H1 (cell line): ENCODE measurements around the gene TMA7B. TPM values are rescaled to one million over a fixed set of nuclear protein-coding genes. Genes with fewer than 3 reads are reported as not detected.

Experiments
- CTCF ChIA-PET: fragments of 300-600 bp; sonication (Branson Sonifier 250); formaldehyde crosslinking; loops from one replicate; lab custom pipeline; 2021; ENCODE audit not compliant: partially characterized antibody; lab: Charles Lee
- POLR2A ChIA-PET: fragments of 300-600 bp; sonication (Branson Sonifier 250); formaldehyde crosslinking; loops from one replicate; lab custom pipeline; 2021; ENCODE audit warnings: inconsistent platforms; ENCODE audit not compliant: partially characterized antibody; lab: Charles Lee
- DNase-seq, 2 experiments: peaks; one replicate each; pipeline versions ENCODE4 v3.0.0 to v3.0.0-alpha.2; 2010 to 2022; ENCODE audit warnings: low spot score in 2 of 2, low read depth in 1 of 2, mixed read lengths in 1 of 2
- FAIRE-seq: peaks from 2 replicates; lab custom pipeline; 2011; peaks lifted over from hg19 to GRCh38; lab: Jason Lieb, UNC
- H2AFZ ChIP-seq: 2 replicates; pipeline ENCODE4 v1.8.1; 2012; ENCODE audit warnings: low read length, inconsistent platforms
- H2AK5ac ChIP-seq: 2 replicates; pipeline ENCODE4 v1.6.1; 2013; ENCODE audit warnings: low read depth, low read length
- H2BK120ac ChIP-seq: replicated peaks from 2 replicates; pipeline ENCODE3; 2013; ENCODE audit warnings: low read depth, low read length, inconsistent platforms
- H2BK12ac ChIP-seq: 2 replicates; pipeline ENCODE4 v1.6.1; 2013; ENCODE audit warnings: low read depth, low read length
- H2BK15ac ChIP-seq: 2 replicates; pipeline ENCODE4 v1.6.1; 2013; ENCODE audit warnings: low read length
- H2BK20ac ChIP-seq: 2 replicates; pipeline ENCODE4 v1.6.1; 2013; ENCODE audit warnings: low read length
- H2BK5ac ChIP-seq: 2 replicates; pipeline ENCODE4 v1.6.1; 2013; ENCODE audit warnings: low read depth, low read length
- H3K14ac ChIP-seq: 2 replicates; pipeline ENCODE4 v1.6.1; 2013; ENCODE audit warnings: inconsistent platforms; ENCODE audit not compliant: insufficient read length
- H3K18ac ChIP-seq: 2 replicates; pipeline ENCODE4 v1.6.1; 2013; ENCODE audit warnings: low read length; ENCODE audit errors: extremely low read depth
- H3K23ac ChIP-seq: 2 replicates; pipeline ENCODE4 v1.6.1; 2013; ENCODE audit warnings: inconsistent platforms; ENCODE audit not compliant: insufficient read length
- H3K23me2 ChIP-seq: 2 replicates; pipeline ENCODE4 v1.6.1; 2013; ENCODE audit warnings: low read depth, low read length
- H3K27ac ChIP-seq: 2 replicates; pipeline ENCODE4 v1.6.1; 2011; ENCODE audit warnings: low read depth, low read length, inconsistent platforms
- H3K27me3 ChIP-seq, 4 experiments: replicated peaks in 1 of 4; 1 replicate in 1 of 4; 2 replicates in 3 of 4; pipeline versions ENCODE4 v1.6.1 to v1.8.1; 2011 to 2013; ENCODE audit warnings: low read length in 3 of 4, mild to moderate bottlenecking in 3 of 4, inconsistent platforms in 2 of 4, mixed read lengths in 2 of 4, moderate library complexity in 1 of 4; ENCODE audit not compliant: control insufficient read depth in 3 of 4, insufficient read depth in 3 of 4; ENCODE audit errors: extremely low read depth in 1 of 4
- H3K36me3 ChIP-seq, 4 experiments: 2 replicates each; pipeline versions ENCODE4 v1.6.1 to v1.8.1; 2011 to 2013; ENCODE audit warnings: mild to moderate bottlenecking in 4 of 4, low read length in 3 of 4, moderate library complexity in 2 of 4, control low read depth in 1 of 4, inconsistent platforms in 1 of 4; ENCODE audit not compliant: insufficient read depth in 4 of 4, control insufficient read depth in 2 of 4
- H3K4ac ChIP-seq: replicated peaks from 2 replicates; pipeline ENCODE3; 2013; ENCODE audit warnings: low read length, low read depth, mixed read lengths, inconsistent platforms; ENCODE audit not compliant: insufficient read length
- H3K4me1 ChIP-seq, 4 experiments: replicated peaks in 1 of 4; 1 replicate in 1 of 4; 2 replicates in 3 of 4; pipeline versions ENCODE4 v1.6.1 to v1.8.1; 2011 to 2013; ENCODE audit warnings: low read length in 3 of 4, inconsistent platforms in 2 of 4, mixed read lengths in 1 of 4; ENCODE audit not compliant: insufficient read depth in 4 of 4, control insufficient read depth in 3 of 4
- H3K4me2 ChIP-seq, 2 experiments: 2 replicates each; pipeline versions ENCODE4 v1.6.1 to v1.8.1; 2011 to 2013; ENCODE audit warnings: low read depth in 2 of 2, low read length in 2 of 2, control low read depth in 1 of 2, inconsistent platforms in 1 of 2, mild to moderate bottlenecking in 1 of 2; ENCODE audit not compliant: insufficient read depth in 1 of 2
- H3K4me3 ChIP-seq, 4 experiments: fragments of 200-600, 300-600 bp in 1 of 4; sonication (generic), shearing (Covaris generic), sonication (Bioruptor Twin) in 1 of 4; 2 replicates each; pipeline versions ENCODE4 v1.5.1 to v1.8.1; 2011 to 2016; ENCODE audit warnings: low read length in 4 of 4, low read depth in 3 of 4, control low read depth in 2 of 4, inconsistent platforms in 2 of 4, mild to moderate bottlenecking in 2 of 4, mixed read lengths in 1 of 4, moderate library complexity in 1 of 4; ENCODE audit not compliant: insufficient read depth in 2 of 4; ENCODE audit errors: extremely low read depth in 1 of 4
- H3K56ac ChIP-seq: replicated peaks from 2 replicates; pipeline ENCODE3; 2013; ENCODE audit warnings: low read depth, mild to moderate bottlenecking, mixed read lengths, low read length, inconsistent platforms; ENCODE audit not compliant: insufficient read length
- H3K79me1 ChIP-seq: 2 replicates; pipeline ENCODE4 v1.6.1; 2013; ENCODE audit warnings: low read depth, low read length, control low read depth
- H3K79me2 ChIP-seq, 2 experiments: 2 replicates each; pipeline versions ENCODE4 v1.6.1 to v1.8.1; 2012 to 2013; ENCODE audit warnings: low read length in 2 of 2, mild to moderate bottlenecking in 2 of 2, inconsistent platforms in 1 of 2; ENCODE audit not compliant: insufficient read depth in 2 of 2, control insufficient read depth in 1 of 2
- H3K9ac ChIP-seq, 4 experiments: replicated peaks in 1 of 4; 1 replicate in 1 of 4; 2 replicates in 3 of 4; pipeline versions ENCODE4 v1.6.1 to v1.8.1; 2011 to 2013; ENCODE audit warnings: low read depth in 3 of 4, low read length in 3 of 4, control low read depth in 2 of 4, mild to moderate bottlenecking in 2 of 4, moderate library complexity in 2 of 4, inconsistent platforms in 1 of 4; ENCODE audit errors: extremely low read depth in 1 of 4
- H3K9me3 ChIP-seq, 2 experiments: 2 replicates each; pipeline versions ENCODE4 v1.6.1 to v1.8.1; 2012 to 2013; ENCODE audit warnings: mild to moderate bottlenecking in 2 of 2, moderate library complexity in 2 of 2, control low read depth in 1 of 2, inconsistent platforms in 1 of 2, low read depth in 1 of 2, low read length in 1 of 2, mixed read lengths in 1 of 2; ENCODE audit not compliant: insufficient read depth in 2 of 2
- H4K20me1 ChIP-seq, 2 experiments: replicated peaks in 1 of 2; 2 replicates each; pipeline versions ENCODE3 to v1.8.1; 2011 to 2013; ENCODE audit warnings: inconsistent platforms in 2 of 2, low read length in 2 of 2, mild to moderate bottlenecking in 1 of 2; ENCODE audit not compliant: insufficient read depth in 2 of 2, control insufficient read depth in 1 of 2
- H4K5ac ChIP-seq: 2 replicates; pipeline ENCODE4 v1.6.1; 2013; ENCODE audit warnings: low read length, low read depth, mixed read lengths, inconsistent platforms; ENCODE audit not compliant: insufficient read length
- H4K8ac ChIP-seq: 2 replicates; pipeline ENCODE4 v1.8.0; 2013; ENCODE audit warnings: mild to moderate bottlenecking, moderate library complexity, low read length, inconsistent platforms; ENCODE audit not compliant: insufficient read depth; ENCODE audit errors: extremely low read depth
- H4K91ac ChIP-seq: replicated peaks from 2 replicates; pipeline ENCODE3; 2013; ENCODE audit warnings: low read length, mixed read lengths, inconsistent platforms; ENCODE audit not compliant: insufficient read length
- CBX8 ChIP-seq: fragments of 300-800, 300-1000 bp; sonication (generic); IDR thresholded peaks from 2 replicates; pipeline ENCODE4 v1.7.1; 2016; ENCODE audit warnings: low read depth, low read length, borderline replicate concordance
- CEBPB ChIP-seq: IDR thresholded peaks from 2 replicates; pipeline ENCODE4 v1.6.1; 2012; ENCODE audit warnings: low read depth, low read length
- CHD2 ChIP-seq: IDR thresholded peaks from 2 replicates; pipeline ENCODE4 v1.6.1; 2012; ENCODE audit warnings: low read length, improper control_type of control experiment
- CTBP2 ChIP-seq: IDR thresholded peaks from 2 replicates; pipeline ENCODE4 v1.7.0; 2011; ENCODE audit warnings: borderline replicate concordance, mild to moderate bottlenecking, moderate library complexity, mixed read lengths, low read length; ENCODE audit not compliant: insufficient read depth, insufficient read length
- EGR1 ChIP-seq: IDR thresholded peaks from 2 replicates; pipeline ENCODE4 v1.6.1; 2011; ENCODE audit warnings: low read depth, low read length, borderline replicate concordance
- EP300 ChIP-seq, 2 experiments: IDR thresholded peaks; 1 replicate in 1 of 2; 2 replicates in 1 of 2; pipeline ENCODE4 v1.6.1; 2011 to 2012; ENCODE audit warnings: low read depth in 2 of 2, low read length in 2 of 2, mild to moderate bottlenecking in 2 of 2, borderline replicate concordance in 1 of 2, inconsistent platforms in 1 of 2, moderate library complexity in 1 of 2
- KDM5A ChIP-seq: fragments of 200-600 bp; IDR thresholded peaks from 2 replicates; pipeline ENCODE4 v1.7.1; 2012; ENCODE audit warnings: mild to moderate bottlenecking, low read length, inconsistent platforms, mixed read lengths
- MAFK ChIP-seq: IDR thresholded peaks from 2 replicates; pipeline ENCODE4 v1.6.1; 2012; ENCODE audit warnings: low read depth, mild to moderate bottlenecking, improper control_type of control experiment, low read length
- RAD21 ChIP-seq, 2 experiments: IDR thresholded peaks in 1 of 2; conservative IDR thresholded peaks in 1 of 2; 2 replicates each; pipeline ENCODE4 v1.6.1; 2011; ENCODE audit warnings: low read depth in 2 of 2, low read length in 2 of 2, improper control_type of control experiment in 1 of 2, inconsistent platforms in 1 of 2, mild to moderate bottlenecking in 1 of 2, moderate library complexity in 1 of 2
- SP2 ChIP-seq: IDR thresholded peaks from 2 replicates; pipeline ENCODE4 v1.6.1; 2012; ENCODE audit warnings: mild to moderate bottlenecking, low read length, inconsistent platforms
- WGBS, 2 experiments: shearing (Covaris generic) in 1 of 2; methylation state at CpG; one replicate each; pipeline versions ENCODE4 v1.1.6 to v1.1.7; 2013 to 2015; ENCODE audit warnings: low lambda C conversion rate in 2 of 2, mixed read lengths in 2 of 2, inconsistent platforms in 1 of 2, low coverage in 1 of 2, missing lambda C conversion rate in 1 of 2; ENCODE audit not compliant: insufficient replicate concordance in 2 of 2, insufficient coverage in 1 of 2, insufficient read length in 1 of 2; ENCODE audit errors: extremely low coverage in 1 of 2, missing lambda C conversion rate in 1 of 2; 5-methylcytosine and 5-hydroxymethylcytosine counted together
- polyA plus RNA-seq, 7 experiments: library from polyadenylated mRNA; depleted of rRNA in 3 of 7; stranded (reverse) in 5 of 7; unstranded in 2 of 7; fragments of >200 nt in 5 of 7; fragments of 200-250 nt in 2 of 7; gene quantifications; 1 replicate in 5 of 7; 2 replicates in 1 of 7; 4 replicates in 1 of 7; pipeline versions ENCODE4 v1.2.1 to v1.2.3, GENCODE V29; 2011 to 2013; ENCODE audit warnings: missing spikeins in 2 of 7, mixed read lengths in 2 of 7
- total RNA-seq: library from RNA; stranded (reverse); fragmentation: NEBNext Ultra II Directional; extraction: Animal tissue kit (Norgen Biotek cat#: 25700); gene quantifications from 2 replicates; pipeline ENCODE4 v1.2.1, GENCODE V29; 2021

The TMA7B gene
- total and polyA plus RNA-seq, 2 of the 8 experiments (the other 6 are each of a cell fraction or from before 2014, with no cell fraction given) = not detected

GRCh38 chr22:39925273-39925672 lies 34.9 kb upstream of the TMA7B start:
- POLR2A ChIA-PET = interaction anchor here (0.7 kb wide), 1 partner anchor 119 kb away, joined by 3 read pairs; no protein-coding TSS in a partner anchor

More at GRCh38 chr22:39925273-39925672, 34.9 kb upstream of the TMA7B start:
- Histone ChIP-seq H2BK12ac (no peak overlapping the region), H4K8ac (no peak overlapping the region), H3K14ac (no peak overlapping the region), H4K20me1 (no peaks in the 10 kb centered on the region), H2AFZ (no peak overlapping the region), H3K4ac (no peak overlapping the region), H2BK20ac (no peak overlapping the region), H3K56ac (no peak overlapping the region), H2BK5ac (no peak overlapping the region), H3K23ac (no peak overlapping the region), H3K4me2 (no peak overlapping the region), H4K5ac (no peak overlapping the region), H3K9ac (no peak overlapping the region), H2BK120ac (no peak overlapping the region), H4K91ac (no peak overlapping the region), H3K79me1 (no peaks in the 10 kb centered on the region), H3K36me3 (no peaks in the 10 kb centered on the region), H2BK15ac (no peak overlapping the region), H3K23me2 (no peaks in the 10 kb centered on the region), H3K4me3 (no peak overlapping the region), H2AK5ac (no peak overlapping the region), H3K27me3 (peaks cover 0 to 2% (median 0%) of the 10 kb centered on the region in 4 experiments; a peak in 1 of 7 replicates), H3K4me1 (peaks cover 0 to 4% (median under 1%) of the 10 kb centered on the region in 4 experiments; a peak in 3 of 7 replicates), H3K18ac (no peak overlapping the region), H3K27ac (no peak overlapping the region), H3K79me2 (no peaks in the 10 kb centered on the region), H3K9me3 (no peaks in the 10 kb centered on the region)
- TF ChIP-seq MAFK (no peak), SP2 (no peak), EGR1 (no peak), CHD2 (no peak), EP300 (IDR thresholded peaks at IDR 0.05; ENCODE audit: borderline replicate concordance in 1 of 2, low read depth in 2 of 2, low read length in 2 of 2) (no peak), CTBP2 (no peak), RAD21 (IDR thresholded peaks at IDR 0.05 in 1 of 2, conservative IDR thresholded peaks at IDR 0.05 in 1 of 2; ENCODE audit: low read depth in 2 of 2, low read length in 2 of 2) (no peak), CEBPB (no peak), KDM5A (no peak), CBX8 (no peak)
- WGBS, 2 experiments = 89% methylated on average over 2 of the region's 2 CpGs; no CpG with 5 or more reads in 1 of the 2 experiments
- DNase-seq = no peak
- no peak for FAIRE-seq
- CTCF ChIA-PET = interaction anchor here (0.6 to 10.1 kb wide), 13 partner anchors 8 to 194 kb away, joined by 3 to 119 read pairs (median 5); no protein-coding TSS in a partner anchor
